Duodenal mucosa (tissue), 2 donors: ENCODE data around the gene CAPNS2.

Experiments used
- H3K27ac ChIP-seq: one replicate; pipeline ENCODE4 v1.7.0; 2013; ENCODE audit warnings: low read depth, low read length
- H3K27me3 ChIP-seq, 2 donors: one replicate each; pipeline ENCODE4 v1.7.0; 2013; ENCODE audit warnings: low read length in 2 of 2, control low read depth in 1 of 2; ENCODE audit not compliant: insufficient read depth in 2 of 2, control insufficient read depth in 1 of 2
- H3K36me3 ChIP-seq, 2 donors: one replicate each; pipeline ENCODE4 v1.7.0; 2013; ENCODE audit warnings: low read length in 2 of 2, control low read depth in 1 of 2; ENCODE audit not compliant: insufficient read depth in 2 of 2, control insufficient read depth in 1 of 2
- H3K4me1 ChIP-seq, 2 donors: one replicate each; pipeline ENCODE4 v1.7.0; 2013; ENCODE audit warnings: low read length in 2 of 2, control low read depth in 1 of 2; ENCODE audit not compliant: insufficient read depth in 2 of 2, control insufficient read depth in 1 of 2
- H3K4me3 ChIP-seq, 2 donors: one replicate each; pipeline ENCODE4 v1.7.0; 2013; ENCODE audit warnings: low read length in 2 of 2, low read depth in 1 of 2
- H3K9ac ChIP-seq, 2 donors: one replicate each; pipeline ENCODE4 v1.7.0; 2013; ENCODE audit warnings: low read length in 2 of 2, low read depth in 1 of 2
- H3K9me3 ChIP-seq, 2 donors: one replicate each; pipeline ENCODE4 v1.7.0; 2013; ENCODE audit warnings: low read length in 2 of 2, control low read depth in 1 of 2; ENCODE audit not compliant: control insufficient read depth in 1 of 2

CAPNS2 gene

GRCh38 chr16:55566432-55567175, at the start of gene CAPNS2:
Gene CAPNS2 (plus strand): TSS chr16:55566684. CDS start chr16:55566757, 73 bp downstream.
- H3K27me3 ChIP-seq = no peaks in the 10 kb centered on the region
- peaks cover 0 to 4% of the 10 kb centered on the region in 2 donors for H3K36me3 ChIP-seq
- H3K4me3 ChIP-seq = no peak within 1 kb of the TSS
- no peak within 1 kb of the TSS for H3K27ac ChIP-seq
- no peak within 1 kb of the TSS for H3K9ac ChIP-seq
- no peaks in the 10 kb centered on the region for H3K4me1 ChIP-seq
- no peaks in the 10 kb centered on the region for H3K9me3 ChIP-seq

DNA sequence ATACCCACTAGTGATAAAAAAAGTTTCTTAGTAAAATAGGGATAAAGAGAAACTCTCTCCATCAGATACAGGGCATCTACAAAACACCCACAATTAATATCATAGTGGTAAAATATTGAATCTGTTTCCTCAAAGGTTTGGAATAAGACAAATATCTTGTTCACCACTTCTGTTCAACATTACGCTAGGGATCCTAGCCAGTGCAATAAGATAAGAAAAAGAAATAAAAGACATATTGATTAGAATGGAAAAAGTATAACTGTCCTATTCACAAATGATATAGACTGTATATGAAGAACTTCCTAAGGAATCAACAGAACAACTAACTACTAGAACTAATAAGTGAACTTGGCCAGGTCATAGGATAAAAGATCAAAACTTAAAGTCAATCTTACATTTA, 44.7 kb upstream of the CAPNS2 start:
- Histone ChIP-seq H3K9me3 (peaks cover 0 to 17% of the 10 kb centered on the region in 2 donors), H3K27me3 (no peaks in the 10 kb centered on the region), H3K4me1 (no peaks in the 10 kb centered on the region), H3K9ac (no peak overlapping the region), H3K4me3 (no peak overlapping the region), H3K36me3 (no peaks in the 10 kb centered on the region), H3K27ac (no peak overlapping the region)

GRCh38 chr16:55526441-55526840, 40.0 kb upstream of the CAPNS2 start:
- no peaks in the 10 kb centered on the region for H3K36me3 ChIP-seq
- H3K4me3 ChIP-seq = no peak overlapping the region
- peaks cover 0 to 11% of the 10 kb centered on the region in 2 donors for H3K9me3 ChIP-seq
- H3K9ac ChIP-seq = no peak overlapping the region
- H3K27ac ChIP-seq = no peak overlapping the region
- no peaks in the 10 kb centered on the region for H3K27me3 ChIP-seq
- H3K4me1 ChIP-seq = no peaks in the 10 kb centered on the region

DNA sequence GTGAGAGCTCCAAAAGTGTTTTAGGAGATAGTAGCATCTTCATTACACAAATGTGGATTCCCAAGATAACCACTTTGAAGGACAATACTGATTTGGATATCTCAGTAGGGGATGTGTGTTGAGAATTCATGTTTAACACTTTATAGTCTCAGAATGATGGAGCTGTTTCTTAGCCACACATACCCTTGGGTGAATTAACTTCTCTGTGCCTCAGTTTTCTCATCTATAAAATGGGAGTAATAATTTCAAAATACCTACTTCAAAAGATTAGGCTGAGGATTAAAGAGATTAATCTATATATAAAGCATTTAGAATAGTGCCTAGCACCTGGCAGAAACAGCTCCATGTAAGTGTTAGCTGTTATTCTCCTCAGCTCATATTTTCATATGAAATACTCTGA, 38.6 kb upstream of the CAPNS2 start:
- Histone ChIP-seq H3K4me1 (no peaks in the 10 kb centered on the region), H3K27ac (no peak overlapping the region), H3K36me3 (no peaks in the 10 kb centered on the region), H3K9ac (no peak overlapping the region), H3K9me3 (no peaks in the 10 kb centered on the region), H3K4me3 (no peak overlapping the region), H3K27me3 (no peaks in the 10 kb centered on the region)

- no peaks in the 10 kb centered on the region for H3K9me3 ChIP-seq
- no peak overlapping the region for H3K4me3 ChIP-seq
- H3K9ac ChIP-seq = no peak overlapping the region
- no peaks in the 10 kb centered on the region for H3K36me3 ChIP-seq
- H3K27ac ChIP-seq = no peak overlapping the region
- H3K4me1 ChIP-seq = no peaks in the 10 kb centered on the region
- no peaks in the 10 kb centered on the region for H3K27me3 ChIP-seq
Observed at GRCh38 chr16:55529018-55529417, 37.5 kb upstream of the CAPNS2 start.

- no peak overlapping the region for H3K27ac ChIP-seq
- no peaks in the 10 kb centered on the region for H3K27me3 ChIP-seq
- H3K9me3 ChIP-seq = no peaks in the 10 kb centered on the region
- no peaks in the 10 kb centered on the region for H3K4me1 ChIP-seq
- no peak overlapping the region for H3K9ac ChIP-seq
- no peak overlapping the region for H3K4me3 ChIP-seq
- H3K36me3 ChIP-seq = no peaks in the 10 kb centered on the region
Observed at GRCh38 chr16:55530316-55530856, 36.1 kb upstream of the CAPNS2 start.

GRCh38 chr16:55532227-55532626, 34.3 kb upstream of the CAPNS2 start:
- no peaks in the 10 kb centered on the region for H3K27me3 ChIP-seq
- no peak overlapping the region for H3K27ac ChIP-seq
- H3K4me1 ChIP-seq = no peaks in the 10 kb centered on the region
- H3K9ac ChIP-seq = no peak overlapping the region
- H3K36me3 ChIP-seq = no peaks in the 10 kb centered on the region
- no peak overlapping the region for H3K4me3 ChIP-seq
- H3K9me3 ChIP-seq = no peaks in the 10 kb centered on the region

GRCh38 chr16:55534756-55535155, 31.7 kb upstream of the CAPNS2 start:
- no peaks in the 10 kb centered on the region for H3K36me3 ChIP-seq
- H3K27ac ChIP-seq = no peak overlapping the region
- no peak overlapping the region for H3K9ac ChIP-seq
- H3K4me1 ChIP-seq = no peaks in the 10 kb centered on the region
- H3K27me3 ChIP-seq = no peaks in the 10 kb centered on the region
- no peak overlapping the region for H3K4me3 ChIP-seq
- no peaks in the 10 kb centered on the region for H3K9me3 ChIP-seq

DNA sequence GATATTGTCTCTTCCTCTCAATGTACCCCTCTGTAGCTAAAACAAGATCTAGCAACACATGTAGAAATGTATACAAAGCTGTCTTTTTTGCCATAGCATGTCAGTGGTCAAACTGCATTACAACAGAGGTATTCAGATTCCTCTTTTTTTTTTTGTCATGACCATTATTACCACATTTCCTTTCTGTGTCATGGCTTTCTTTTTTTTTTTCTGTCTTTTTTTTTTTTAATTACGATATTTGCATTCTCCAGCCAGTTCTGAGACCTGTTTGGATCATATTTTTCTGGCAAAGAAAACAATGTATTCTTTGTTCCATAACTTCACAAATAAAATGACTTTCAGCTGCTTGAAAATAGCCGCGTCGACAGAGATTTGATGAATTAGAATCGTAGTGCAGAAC, 27.4 kb upstream of the CAPNS2 start:
- Histone ChIP-seq H3K9ac (no peak overlapping the region), H3K27me3 (no peaks in the 10 kb centered on the region), H3K4me3 (no peak overlapping the region), H3K9me3 (no peaks in the 10 kb centered on the region), H3K27ac (no peak overlapping the region), H3K36me3 (no peaks in the 10 kb centered on the region), H3K4me1 (no peaks in the 10 kb centered on the region)

DNA sequence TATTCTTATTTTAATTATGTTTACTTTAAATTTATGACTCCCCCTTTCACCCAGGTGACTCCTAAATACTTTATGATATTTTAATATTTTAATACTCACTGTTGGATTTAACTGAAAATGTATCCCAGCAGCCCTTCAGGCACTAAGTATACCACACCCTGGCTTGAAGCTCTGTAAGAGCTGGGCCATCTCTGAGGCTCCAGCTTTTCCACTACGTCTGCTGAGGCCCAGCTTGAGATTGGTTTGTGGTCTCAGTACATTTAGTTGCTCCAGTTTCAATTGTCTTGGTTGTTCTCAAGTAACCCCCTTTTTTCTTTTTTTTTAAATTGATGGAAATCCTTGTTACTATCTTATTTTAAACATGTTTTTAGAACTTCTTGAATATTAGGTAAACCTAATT, 27.0 kb upstream of the CAPNS2 start:
- H3K9ac ChIP-seq = no peak overlapping the region
- no peaks in the 10 kb centered on the region for H3K9me3 ChIP-seq
- no peaks in the 10 kb centered on the region for H3K36me3 ChIP-seq
- H3K4me1 ChIP-seq = no peaks in the 10 kb centered on the region
- no peak overlapping the region for H3K4me3 ChIP-seq
- no peak overlapping the region for H3K27ac ChIP-seq
- no peaks in the 10 kb centered on the region for H3K27me3 ChIP-seq
